ENCODE measurements around the gene PSMG2.
"Not testable (repeated sequence)": the region's sequence is repeated elsewhere in the genome, so short reads cannot be mapped to it uniquely, and the experiment has no call there.

PSMG2 gene

DNA sequence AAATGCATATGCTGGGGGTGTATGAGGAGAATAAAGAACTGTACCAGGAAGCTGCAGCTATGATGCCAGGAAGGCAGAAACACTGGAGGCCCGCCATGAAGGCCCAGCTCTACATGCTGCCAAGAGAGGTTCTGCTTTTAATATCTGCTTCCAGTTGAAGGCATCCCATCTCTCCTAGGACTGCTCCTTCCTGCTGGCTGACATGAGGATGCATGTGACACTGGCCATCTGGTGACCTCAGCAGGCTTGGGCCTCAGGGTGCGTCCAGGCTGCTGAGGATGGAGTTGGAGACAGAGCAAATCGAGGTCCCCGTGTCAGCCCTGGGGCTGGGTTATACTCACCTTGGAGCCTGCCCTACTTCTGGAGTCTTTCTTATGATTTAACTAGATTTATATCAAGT is 49.0 kb downstream of the PSMG2 start:
- no peak overlapping the region for H3K9ac ChIP-seq (ENCODE audit: low read length)
- H3K27me3 ChIP-seq (ENCODE audit: control insufficient read depth, insufficient read depth, low read length) = no peaks in the 10 kb centered on the region
- no peaks in the 10 kb centered on the region for H3K36me3 ChIP-seq (ENCODE audit: control insufficient read depth, insufficient read depth, low read length)
- no peak overlapping the region for H3K4me3 ChIP-seq (ENCODE audit: low read length)
- no peaks in the 10 kb centered on the region for H3K9me3 ChIP-seq (ENCODE audit: control insufficient read depth, low read length)
- H3K4me1 ChIP-seq (ENCODE audit: control insufficient read depth, insufficient read depth, low read length) = no peaks in the 10 kb centered on the region

DNA sequence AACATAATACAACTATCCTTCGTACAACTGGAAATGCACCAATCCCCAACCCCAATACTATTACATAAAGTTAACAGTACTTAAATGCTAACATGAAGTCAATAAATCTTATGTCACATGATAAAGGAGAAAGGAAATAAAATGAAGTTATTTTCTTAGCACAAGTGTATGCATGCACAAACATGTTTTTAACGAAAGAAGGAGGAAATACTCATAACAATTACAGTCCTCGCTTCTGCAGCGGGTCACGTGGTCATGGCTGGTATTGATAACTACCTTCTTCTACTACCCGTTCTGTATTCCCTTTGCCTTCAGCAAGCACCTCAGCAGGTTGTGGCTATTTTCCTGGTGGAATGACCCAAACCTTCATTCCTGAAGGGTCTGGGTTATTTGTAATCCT is 51.7 kb downstream of the PSMG2 start:
- Histone ChIP-seq H3K4me3 (ENCODE audit: low read length) (no peak overlapping the region), H3K9me3 (ENCODE audit: control insufficient read depth, low read length) (no peaks in the 10 kb centered on the region), H3K4me1 (ENCODE audit: control insufficient read depth, insufficient read depth, low read length) (no peaks in the 10 kb centered on the region), H3K36me3 (ENCODE audit: control insufficient read depth, insufficient read depth, low read length) (no peaks in the 10 kb centered on the region), H3K9ac (ENCODE audit: low read length) (no peak overlapping the region), H3K27me3 (ENCODE audit: control insufficient read depth, insufficient read depth, low read length) (no peaks in the 10 kb centered on the region)

DNA sequence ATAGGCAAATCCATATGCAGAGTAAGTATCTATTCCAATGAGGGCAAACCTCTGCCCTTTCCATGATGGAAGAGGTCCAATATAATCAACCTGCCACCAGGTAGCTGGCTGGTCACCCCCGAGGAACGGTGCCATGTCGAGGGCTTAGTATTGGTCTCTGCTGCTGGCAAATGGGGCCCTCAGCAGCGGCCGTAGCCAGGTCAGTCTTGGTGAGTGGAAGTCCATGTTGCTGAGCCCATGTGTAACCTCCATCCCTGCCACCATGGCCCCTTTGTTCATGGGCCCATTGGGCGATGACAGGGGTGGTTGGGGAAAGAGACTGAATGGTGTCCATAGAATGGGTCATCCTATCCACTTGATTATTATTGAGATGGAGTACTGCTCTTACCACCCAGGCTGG is 52.8 kb downstream of the PSMG2 start:
- H3K4me3 ChIP-seq (ENCODE audit: low read length); H3K9ac ChIP-seq (ENCODE audit: low read length); H3K4me1 ChIP-seq (ENCODE audit: control insufficient read depth, insufficient read depth, low read length); H3K36me3 ChIP-seq (ENCODE audit: control insufficient read depth, insufficient read depth, low read length); H3K27me3 ChIP-seq (ENCODE audit: control insufficient read depth, insufficient read depth, low read length); H3K9me3 ChIP-seq (ENCODE audit: control insufficient read depth, low read length): not testable (repeated sequence)

DNA sequence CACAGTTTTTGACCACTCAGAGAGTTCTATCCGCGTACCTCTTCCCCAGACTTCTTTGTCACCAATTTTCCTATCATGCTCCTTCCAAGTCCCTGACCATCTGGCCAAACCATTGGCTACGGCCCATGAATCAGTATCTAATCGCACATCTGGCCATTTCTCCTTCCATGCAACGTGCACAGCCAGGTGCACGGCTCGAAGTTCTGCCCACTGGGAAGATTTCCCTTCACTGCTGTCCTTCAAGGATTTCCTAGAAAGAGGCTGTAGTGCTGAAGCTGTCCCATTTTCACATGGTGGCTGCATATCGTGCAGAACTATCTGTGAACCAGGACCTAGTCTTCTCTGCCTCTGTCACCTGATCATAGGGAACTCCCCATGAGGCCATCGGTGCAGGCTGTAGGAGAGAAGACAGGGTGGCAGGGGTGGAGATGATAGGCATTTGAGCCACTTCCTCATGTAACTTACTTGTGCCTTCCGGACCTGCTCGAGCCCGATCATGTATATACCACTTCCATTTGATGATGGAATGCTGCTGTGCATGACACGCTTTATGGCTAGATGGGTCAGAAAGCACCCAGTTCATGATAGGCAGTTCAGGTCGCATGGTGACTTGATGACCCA is 53.9 kb downstream of the PSMG2 start:
- not testable (repeated sequence) for H3K9me3 ChIP-seq (ENCODE audit: control insufficient read depth, low read length); H3K4me3 ChIP-seq (ENCODE audit: low read length); H3K4me1 ChIP-seq (ENCODE audit: control insufficient read depth, insufficient read depth, low read length); H3K9ac ChIP-seq (ENCODE audit: low read length); H3K36me3 ChIP-seq (ENCODE audit: control insufficient read depth, insufficient read depth, low read length); H3K27me3 ChIP-seq (ENCODE audit: control insufficient read depth, insufficient read depth, low read length)

DNA sequence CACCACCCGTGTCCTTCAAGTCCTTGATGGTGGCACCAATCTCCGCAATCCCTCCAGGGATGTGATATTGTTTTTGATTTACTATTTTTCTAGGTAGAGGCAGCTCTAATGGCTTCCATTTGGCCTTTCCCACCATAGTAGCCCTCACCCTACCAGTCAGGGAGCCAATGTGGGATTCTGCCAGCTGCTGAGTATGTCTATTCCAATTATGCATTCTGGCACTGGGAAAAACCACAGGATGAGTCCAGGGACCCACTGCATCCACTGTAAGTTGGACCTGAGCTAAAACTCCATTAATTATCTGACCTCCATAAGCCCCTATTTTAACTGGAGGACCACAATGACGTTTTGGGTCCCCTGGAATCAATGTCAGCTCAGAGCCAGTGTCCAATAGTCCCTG is 55.7 kb downstream of the PSMG2 start:
- not testable (repeated sequence) for H3K4me3 ChIP-seq (ENCODE audit: low read length); H3K27me3 ChIP-seq (ENCODE audit: control insufficient read depth, insufficient read depth, low read length); H3K4me1 ChIP-seq (ENCODE audit: control insufficient read depth, insufficient read depth, low read length); H3K9ac ChIP-seq (ENCODE audit: low read length); H3K36me3 ChIP-seq (ENCODE audit: control insufficient read depth, insufficient read depth, low read length); H3K9me3 ChIP-seq (ENCODE audit: control insufficient read depth, low read length)

DNA sequence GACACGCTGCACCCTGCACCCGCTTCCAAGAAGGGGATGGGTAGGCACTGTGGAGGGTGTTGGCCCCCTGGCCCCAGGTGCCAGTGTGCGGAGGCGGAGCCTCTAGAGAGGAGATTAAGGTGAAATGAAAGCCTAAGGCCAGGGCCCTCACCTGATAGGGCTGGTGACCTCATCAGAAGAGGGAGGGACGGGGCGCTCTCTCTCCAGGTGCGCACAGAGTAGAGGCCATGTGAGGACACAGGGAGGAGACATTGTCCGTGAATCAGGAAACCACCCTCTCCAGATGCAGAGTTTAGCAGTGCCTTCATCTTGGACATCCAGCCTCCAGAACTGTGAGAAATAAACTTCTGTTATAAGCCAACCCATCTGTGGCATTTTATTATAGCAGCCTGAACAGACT is 62.3 kb downstream of the PSMG2 start:
- Histone ChIP-seq H3K9me3 (ENCODE audit: control insufficient read depth, low read length) (no peaks in the 10 kb centered on the region), H3K4me3 (ENCODE audit: low read length) (no peak overlapping the region), H3K4me1 (ENCODE audit: control insufficient read depth, insufficient read depth, low read length) (peaks cover 7% of the 10 kb centered on the region), H3K9ac (ENCODE audit: low read length) (no peak overlapping the region), H3K36me3 (ENCODE audit: control insufficient read depth, insufficient read depth, low read length) (no peaks in the 10 kb centered on the region), H3K27me3 (ENCODE audit: control insufficient read depth, insufficient read depth, low read length) (no peaks in the 10 kb centered on the region)

DNA sequence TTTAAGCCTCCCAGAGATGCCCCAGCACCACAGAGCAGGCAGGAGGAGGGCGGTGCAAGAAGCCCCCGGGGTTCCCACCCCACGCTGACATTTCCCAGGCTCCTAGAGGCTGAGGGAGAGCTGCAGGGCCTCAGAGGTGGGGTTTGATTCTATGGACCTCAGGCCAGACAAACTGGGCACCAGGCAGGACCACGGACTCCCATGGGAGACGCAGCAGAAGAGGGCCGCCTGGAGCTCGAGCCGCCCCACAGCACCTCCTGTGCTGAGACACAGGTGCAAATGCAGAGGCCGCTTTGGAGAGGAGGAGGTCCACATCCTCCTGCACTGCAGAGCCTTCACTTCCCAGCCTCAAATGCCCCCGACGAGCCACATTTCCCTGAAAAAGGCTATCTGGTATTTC is 62.7 kb downstream of the PSMG2 start:
- H3K36me3 ChIP-seq (ENCODE audit: control insufficient read depth, insufficient read depth, low read length) = no peaks in the 10 kb centered on the region
- H3K4me3 ChIP-seq (ENCODE audit: low read length) = no peak overlapping the region
- H3K9ac ChIP-seq (ENCODE audit: low read length) = no peak overlapping the region
- H3K4me1 ChIP-seq (ENCODE audit: control insufficient read depth, insufficient read depth, low read length) = peaks cover 7% of the 10 kb centered on the region
- H3K27me3 ChIP-seq (ENCODE audit: control insufficient read depth, insufficient read depth, low read length) = no peaks in the 10 kb centered on the region
- no peaks in the 10 kb centered on the region for H3K9me3 ChIP-seq (ENCODE audit: control insufficient read depth, low read length)

DNA sequence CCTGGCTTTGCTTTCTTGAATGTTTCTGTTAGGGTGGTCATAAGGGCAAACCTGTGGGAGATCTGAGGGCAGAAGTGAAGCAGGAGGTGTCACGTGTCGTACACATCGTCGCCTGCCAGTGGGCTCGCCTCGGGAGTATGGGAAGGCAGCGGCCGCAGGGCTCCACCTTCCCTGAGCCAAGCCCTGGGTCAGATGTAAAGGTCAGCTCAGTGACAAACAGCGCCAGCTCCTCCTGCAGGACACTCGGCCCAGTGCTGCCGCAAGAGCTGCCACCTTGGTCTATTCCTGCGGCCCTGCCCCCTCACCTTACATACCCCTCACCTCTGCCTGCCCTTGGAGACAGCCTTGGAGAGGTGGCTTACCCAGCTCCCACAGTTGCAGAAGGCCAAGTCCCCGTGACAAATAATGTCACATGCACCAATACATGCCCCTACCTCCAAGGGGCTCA is 64.2 kb downstream of the PSMG2 start:
- no peaks in the 10 kb centered on the region for H3K9me3 ChIP-seq (ENCODE audit: control insufficient read depth, low read length)
- H3K9ac ChIP-seq (ENCODE audit: low read length) = no peak overlapping the region
- no peaks in the 10 kb centered on the region for H3K27me3 ChIP-seq (ENCODE audit: control insufficient read depth, insufficient read depth, low read length)
- peaks cover 7% of the 10 kb centered on the region for H3K4me1 ChIP-seq (ENCODE audit: control insufficient read depth, insufficient read depth, low read length)
- no peaks in the 10 kb centered on the region for H3K36me3 ChIP-seq (ENCODE audit: control insufficient read depth, insufficient read depth, low read length)
- no peak overlapping the region for H3K4me3 ChIP-seq (ENCODE audit: low read length)

DNA sequence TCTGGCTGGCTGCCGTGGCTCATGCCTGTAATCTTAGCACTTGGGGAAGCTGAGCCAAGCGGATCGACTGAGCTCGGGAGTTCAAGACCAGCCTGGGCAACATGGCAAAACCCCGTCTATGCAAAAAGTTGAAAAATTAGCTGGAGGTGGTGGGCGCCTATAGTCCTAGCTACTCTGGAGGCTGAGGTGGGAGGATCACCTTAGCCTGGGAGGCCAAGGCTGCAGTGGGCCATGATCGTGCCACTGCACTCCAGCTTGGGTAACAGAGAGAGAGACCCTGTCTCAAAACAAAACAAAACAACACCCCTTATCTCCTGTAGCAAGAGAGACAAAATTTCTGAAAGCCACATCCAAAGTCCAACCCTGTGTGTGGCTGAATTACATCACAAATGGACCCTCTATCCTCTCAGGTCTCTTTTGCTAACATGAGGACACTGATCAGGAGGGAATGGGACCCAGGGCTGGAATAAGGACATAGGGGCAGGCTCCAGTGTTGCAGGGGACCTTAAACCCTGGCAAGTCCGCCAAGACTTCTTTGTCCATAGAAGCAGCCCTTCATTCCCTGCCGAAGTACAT is 64.8 kb downstream of the PSMG2 start:
- Histone ChIP-seq H3K9me3 (ENCODE audit: control insufficient read depth, low read length) (no peaks in the 10 kb centered on the region), H3K27me3 (ENCODE audit: control insufficient read depth, insufficient read depth, low read length) (no peaks in the 10 kb centered on the region), H3K4me3 (ENCODE audit: low read length) (no peak overlapping the region), H3K36me3 (ENCODE audit: control insufficient read depth, insufficient read depth, low read length) (no peaks in the 10 kb centered on the region), H3K4me1 (ENCODE audit: control insufficient read depth, insufficient read depth, low read length) (peaks cover 7% of the 10 kb centered on the region), H3K9ac (ENCODE audit: low read length) (no peak overlapping the region)

DNA sequence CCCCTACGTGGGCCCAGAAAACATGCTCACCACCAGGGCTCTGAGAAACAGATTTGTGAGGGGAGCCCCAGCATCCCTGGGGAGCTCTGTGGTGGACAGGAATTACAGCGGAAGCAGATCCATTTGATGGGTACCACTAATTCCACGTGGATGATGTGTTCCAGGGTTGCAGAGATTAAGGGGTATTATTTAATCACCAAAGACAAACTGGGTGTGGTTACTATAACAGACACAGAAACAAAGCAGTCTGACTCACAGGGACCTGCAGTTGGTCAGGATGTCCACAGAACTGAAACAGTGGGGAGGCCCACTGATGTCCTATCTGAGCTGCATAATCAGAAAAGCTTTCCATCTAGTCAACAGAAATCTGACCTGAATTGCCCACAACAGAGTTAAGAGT is 65.8 kb downstream of the PSMG2 start:
- Histone ChIP-seq H3K4me3 (ENCODE audit: low read length) (no peak overlapping the region), H3K9me3 (ENCODE audit: control insufficient read depth, low read length) (no peaks in the 10 kb centered on the region), H3K9ac (ENCODE audit: low read length) (no peak overlapping the region), H3K36me3 (ENCODE audit: control insufficient read depth, insufficient read depth, low read length) (no peaks in the 10 kb centered on the region), H3K4me1 (ENCODE audit: control insufficient read depth, insufficient read depth, low read length) (peaks cover 7% of the 10 kb centered on the region), H3K27me3 (ENCODE audit: control insufficient read depth, insufficient read depth, low read length) (no peaks in the 10 kb centered on the region)

DNA sequence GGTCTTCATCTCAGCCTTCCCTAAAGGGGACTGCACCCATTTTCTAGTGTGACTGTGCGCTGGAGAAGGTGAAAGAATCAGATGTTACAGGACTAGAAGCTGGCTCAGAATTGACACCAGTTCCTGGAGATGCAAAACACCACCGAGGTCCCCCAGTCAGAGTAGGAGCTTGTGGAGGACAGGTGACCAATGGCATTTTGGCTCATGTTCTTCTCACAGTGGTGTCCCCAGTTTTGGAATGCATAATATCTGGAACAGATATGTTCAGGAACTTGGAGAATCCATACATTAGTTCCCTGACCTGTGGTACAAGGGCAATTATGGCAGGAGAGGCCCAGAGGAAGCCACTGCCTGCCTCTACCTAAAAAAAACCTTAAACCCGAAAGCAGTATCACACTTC is 66.3 kb downstream of the PSMG2 start:
- no peaks in the 10 kb centered on the region for H3K27me3 ChIP-seq (ENCODE audit: control insufficient read depth, insufficient read depth, low read length)
- H3K4me3 ChIP-seq (ENCODE audit: low read length) = no peak overlapping the region

DNA sequence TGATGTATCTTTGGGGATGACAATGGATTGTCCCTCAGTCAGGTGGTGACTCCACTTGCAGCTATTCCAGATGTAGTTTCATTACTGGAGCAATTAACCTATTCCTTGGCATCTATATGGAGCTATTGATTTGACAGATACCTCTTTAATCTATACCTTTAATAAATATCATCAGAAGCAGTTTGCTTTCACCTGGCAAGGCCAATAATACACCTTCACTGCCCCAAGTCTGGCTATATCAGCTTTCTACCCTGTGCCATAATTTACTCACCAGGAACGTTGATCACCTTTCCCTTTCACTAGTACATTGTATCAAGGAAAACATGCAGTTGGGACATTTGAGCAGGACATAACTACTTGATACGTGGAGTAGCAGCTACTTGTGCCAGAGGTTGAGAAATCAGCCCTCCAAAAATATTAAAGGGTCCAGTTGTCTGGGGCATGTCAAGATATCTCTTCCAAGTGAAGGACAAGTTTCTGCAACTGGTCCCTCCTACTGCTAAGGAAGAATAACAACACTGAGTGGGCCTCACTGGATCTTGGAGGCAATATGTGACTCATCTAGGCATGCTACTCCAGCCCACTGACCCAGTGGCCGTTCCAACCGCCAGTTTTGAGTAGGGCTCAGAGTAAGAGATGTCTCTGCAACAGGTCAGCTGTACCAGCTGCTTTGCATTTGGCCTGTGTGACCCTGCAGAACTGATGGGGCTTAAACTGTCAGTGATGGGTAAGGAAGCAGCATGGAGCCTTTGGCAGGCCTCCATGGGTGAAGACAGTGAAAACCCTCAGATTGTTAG is 67.0 kb downstream of the PSMG2 start:
- H3K4me1 ChIP-seq (ENCODE audit: control insufficient read depth, insufficient read depth, low read length) = peaks cover 7% of the 10 kb centered on the region
- no peak overlapping the region for H3K4me3 ChIP-seq (ENCODE audit: low read length)
- H3K27me3 ChIP-seq (ENCODE audit: control insufficient read depth, insufficient read depth, low read length) = no peaks in the 10 kb centered on the region
- no peaks in the 10 kb centered on the region for H3K36me3 ChIP-seq (ENCODE audit: control insufficient read depth, insufficient read depth, low read length)
- H3K9me3 ChIP-seq (ENCODE audit: control insufficient read depth, low read length) = no peaks in the 10 kb centered on the region
- no peak overlapping the region for H3K9ac ChIP-seq (ENCODE audit: low read length)

More for the DNA sequence above, 66.3 kb downstream of the PSMG2 start:
- Histone ChIP-seq H3K4me1 (ENCODE audit: control insufficient read depth, insufficient read depth, low read length) (peaks cover 7% of the 10 kb centered on the region), H3K9ac (ENCODE audit: low read length) (no peak overlapping the region), H3K9me3 (ENCODE audit: control insufficient read depth, low read length) (no peaks in the 10 kb centered on the region), H3K36me3 (ENCODE audit: control insufficient read depth, insufficient read depth, low read length) (no peaks in the 10 kb centered on the region)
